GM18867 (cell line): ENCODE measurements around the gene CCT3.

Experiments
- ATAC-seq: cut with Tn5 transposase; IDR thresholded peaks from one replicate; pipeline ENCODE4 v1.9.1; 2021; ENCODE audit warnings: mild to moderate bottlenecking, moderate library complexity; ENCODE audit not compliant: unreplicated experiment

Gene CCT3

GRCh38 chr1:156282479-156283222 is 55.4 kb downstream of the CCT3 start, which contains the start of gene SMG5:
SMG5 (minus strand) TSS chr1:156282825; CDS start chr1:156282680, 145 bp downstream.
- ATAC-seq = peak; percentile 81

DNA sequence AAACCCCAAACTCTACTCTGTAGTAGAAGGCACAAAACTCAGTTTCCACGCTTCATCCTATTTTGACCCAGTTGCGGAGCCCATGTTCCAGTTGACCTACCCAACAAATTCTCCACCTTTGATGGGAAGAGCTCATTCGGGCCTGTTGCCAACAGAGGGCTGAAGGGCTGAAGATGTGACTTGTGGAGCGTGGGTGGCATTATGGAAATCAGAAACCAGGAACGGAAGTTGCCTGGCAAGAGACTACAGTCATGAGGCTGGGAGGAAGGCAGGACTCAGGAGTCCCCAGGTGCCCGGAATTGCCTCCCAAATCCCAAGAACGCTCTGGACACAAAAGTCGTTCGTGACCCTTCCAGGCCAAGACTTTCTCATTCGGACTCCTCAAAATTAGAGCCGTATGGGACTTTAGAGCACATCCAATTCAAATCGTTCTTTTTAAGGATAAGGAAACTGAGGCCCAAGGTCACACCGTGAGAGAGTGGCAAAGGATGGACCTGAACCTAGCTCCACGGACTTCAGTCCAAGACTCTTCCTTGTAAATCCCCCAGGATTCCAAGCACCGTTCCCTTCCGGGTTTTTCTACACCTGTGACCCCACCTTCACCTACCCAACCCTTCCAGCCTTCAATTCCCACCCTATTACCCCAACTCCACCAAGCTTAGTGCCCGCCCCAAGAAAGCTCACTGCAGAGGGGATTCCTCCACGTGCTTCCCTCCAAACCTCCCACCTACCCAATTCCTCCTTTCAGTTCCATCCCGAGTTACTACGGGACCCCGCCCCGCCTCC is 56.2 kb downstream of the CCT3 start:
- no peak for ATAC-seq

DNA sequence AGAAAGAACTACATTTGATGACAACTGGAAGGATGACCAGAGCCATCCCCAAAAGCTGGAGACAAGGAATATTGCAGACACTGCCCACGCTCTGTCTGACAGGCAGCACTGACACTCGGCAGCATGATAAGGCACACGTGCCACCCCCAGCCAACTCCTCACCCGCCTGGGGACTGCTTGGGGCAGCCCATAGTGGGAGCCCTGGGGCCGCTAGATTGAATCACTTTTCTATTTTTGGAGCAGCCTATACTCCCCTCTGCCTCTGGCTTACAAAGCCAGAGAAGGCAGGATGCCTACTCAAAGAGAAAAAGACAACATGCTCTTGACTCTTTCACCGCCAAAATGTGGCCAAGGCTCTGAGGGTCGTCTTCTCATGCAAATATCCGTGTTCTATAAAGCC is 56.8 kb downstream of the CCT3 start:
- ATAC-seq = peak; percentile 34

GRCh38 chr1:156279837-156280236 is 58.3 kb downstream of the CCT3 start:
- ATAC-seq = no peak

DNA sequence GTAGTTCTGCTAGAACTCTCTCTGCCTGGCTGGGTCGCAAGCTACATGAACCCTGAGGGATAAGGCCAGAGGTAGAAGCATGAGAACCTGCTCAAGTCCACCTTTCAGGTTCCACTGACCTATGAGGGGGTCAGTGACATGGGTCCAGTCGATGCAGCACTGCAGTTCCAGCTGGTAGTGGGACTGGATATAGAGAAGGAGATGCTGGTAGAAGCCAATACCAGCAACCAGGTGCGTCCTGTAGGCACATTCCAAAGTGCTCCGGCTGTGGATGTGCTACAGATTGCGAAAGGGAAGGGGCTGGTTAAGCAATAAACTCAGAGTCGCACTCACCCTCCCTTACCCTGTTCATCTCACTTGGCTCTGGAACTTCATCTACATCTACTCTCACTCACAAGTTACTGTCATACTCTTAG is 61.1 kb downstream of the CCT3 start:
- no peak for ATAC-seq

DNA sequence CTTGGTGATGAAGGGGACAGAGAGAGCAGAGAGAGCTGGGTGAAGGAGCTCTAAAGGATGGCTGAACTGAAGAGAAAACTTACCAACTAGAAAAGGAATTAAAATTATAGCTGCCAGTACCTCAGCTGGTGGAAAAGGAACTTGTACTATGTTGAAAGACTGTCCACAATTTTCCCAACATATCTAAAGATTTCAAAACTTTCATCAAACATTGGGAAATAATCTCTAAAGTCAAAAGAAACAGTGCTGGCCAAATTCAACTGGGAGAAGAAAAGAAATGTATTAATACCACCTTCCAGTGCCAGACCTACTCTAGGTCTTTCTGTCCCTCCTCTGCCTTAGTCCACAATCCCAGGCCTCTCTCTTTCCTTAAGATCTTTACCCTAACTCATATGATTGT is 61.6 kb downstream of the CCT3 start:
- ATAC-seq = no peak

DNA sequence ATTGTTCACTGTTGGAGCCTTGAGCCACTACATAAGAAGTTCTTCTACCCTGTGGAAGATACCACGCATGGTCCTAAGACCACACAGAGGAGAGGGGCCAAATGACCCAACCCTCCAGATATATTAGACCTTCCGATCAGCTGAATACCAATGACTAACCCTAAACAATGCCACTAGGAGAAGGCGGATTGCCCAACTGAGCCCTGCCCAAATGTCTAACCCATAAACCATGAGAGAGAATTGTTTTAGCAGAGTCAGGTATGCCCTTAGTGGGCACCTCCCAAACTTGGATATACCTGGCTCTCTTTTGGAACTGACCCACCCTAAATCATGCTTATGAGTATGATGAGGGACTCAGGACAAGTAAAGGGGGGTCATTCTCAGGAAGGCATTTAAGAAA is 67.8 kb downstream of the CCT3 start:
- ATAC-seq = no peak

GRCh38 chr1:156268336-156268735 is 69.8 kb downstream of the CCT3 start:
- no peak for ATAC-seq

- no peak for ATAC-seq
These were observed 72.0 kb downstream of the CCT3 start for GRCh38 chr1:156266051-156266450.

DNA sequence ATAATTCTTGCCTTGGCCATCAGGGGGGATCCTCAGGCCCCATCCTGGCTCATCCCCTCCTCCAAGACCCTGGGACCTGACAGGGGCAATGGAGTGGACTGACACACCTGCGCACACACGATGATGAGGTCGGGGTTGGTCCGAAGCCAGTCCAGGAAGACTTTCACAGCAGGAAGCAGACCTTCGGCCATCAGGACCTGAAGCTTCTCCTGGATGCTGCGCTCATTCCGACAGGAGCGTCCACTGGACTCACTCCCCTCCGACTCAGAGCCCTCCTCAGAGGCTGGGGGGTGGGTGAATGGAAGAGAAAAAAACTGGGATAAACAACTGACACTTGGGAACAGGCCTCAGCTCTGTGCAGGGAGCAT is 74.8 kb downstream of the CCT3 start:
- ATAC-seq = no peak

GRCh38 chr1:156262461-156263287 is 75.4 kb downstream of the CCT3 start:
- no peak for ATAC-seq

DNA sequence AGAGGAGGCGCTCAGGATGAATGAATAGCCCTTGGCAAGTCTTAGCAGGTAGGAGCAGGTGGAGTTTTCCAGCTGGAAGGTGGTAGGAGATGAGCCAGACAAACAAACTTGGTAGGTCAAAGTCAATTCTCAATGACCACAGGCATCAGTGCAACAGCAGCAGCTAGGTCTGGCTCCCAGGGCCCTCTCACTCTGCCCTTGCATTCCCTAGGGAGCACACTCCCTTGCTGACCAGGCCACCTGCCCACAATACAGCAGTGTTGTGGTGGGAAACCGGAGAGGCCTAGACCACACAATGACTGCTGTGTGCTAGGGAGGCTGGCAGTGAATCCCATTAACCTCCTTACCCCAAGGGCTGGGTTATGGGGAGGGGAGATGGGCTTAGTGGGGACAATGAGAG is 77.2 kb downstream of the CCT3 start:
- ATAC-seq = no peak

DNA sequence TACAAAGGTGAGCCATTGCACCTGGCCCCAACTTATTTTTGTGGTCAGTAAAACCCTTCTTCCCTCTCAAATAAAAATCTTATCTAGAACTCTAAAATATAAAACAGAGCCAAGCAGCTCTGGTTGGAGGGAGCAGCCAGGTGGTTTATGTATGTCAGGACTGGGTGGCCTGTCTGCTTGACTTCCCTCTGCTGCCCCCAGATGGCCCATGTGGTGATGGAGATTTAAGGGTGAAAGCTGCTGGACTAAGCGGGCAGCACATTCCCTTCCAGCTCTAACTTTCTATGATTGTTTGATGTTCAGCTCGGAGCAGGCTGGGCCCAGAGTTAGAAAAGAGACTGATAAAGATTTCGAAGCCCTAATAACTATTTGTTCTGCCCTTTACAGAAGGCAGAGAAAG is 78.3 kb downstream of the CCT3 start:
- no peak for ATAC-seq
